Stimulated activated CD4-positive, alpha-beta T cell treated with anti-CD3 and anti-CD28 coated beads, Interleukin-12 subunit alpha, Interleukin-12 subunit beta, amount 100 ng/mL, for 24 hours (primary cell): ENCODE data around the gene GALNT17.

Experiments used
- DNase-seq, 2 experiments: peaks; one replicate each; pipeline ENCODE4 v3.0.0-alpha.2; 2020; ENCODE audit warnings: low read depth in 2 of 2

GALNT17 gene

GRCh38 chr7:71459132-71459531, 327.2 kb downstream of the GALNT17 start:
- DNase-seq, result no peak

GRCh38 chr7:71461572-71461971, 329.6 kb downstream of the GALNT17 start:
- no peak for DNase-seq

- DNase-seq, result no peak
Observed at GRCh38 chr7:71465741-71466189, 333.8 kb downstream of the GALNT17 start.

- DNase-seq, result no peak
Observed at GRCh38 chr7:71466448-71467145, 334.7 kb downstream of the GALNT17 start.

- DNase-seq, result no peak
Observed at GRCh38 chr7:71470326-71470725, 338.4 kb downstream of the GALNT17 start.

GRCh38 chr7:71470830-71471229, 338.9 kb downstream of the GALNT17 start:
- DNase-seq, result no peak

- DNase-seq, result no peak
Observed at GRCh38 chr7:71472962-71473361, 341.0 kb downstream of the GALNT17 start.

GRCh38 chr7:71473366-71473967, 341.5 kb downstream of the GALNT17 start:
- DNase-seq, result no peak

- DNase-seq, result no peak
Observed at GRCh38 chr7:71477441-71477840, 345.5 kb downstream of the GALNT17 start.

GRCh38 chr7:71479231-71479630, 347.3 kb downstream of the GALNT17 start:
- no peak for DNase-seq

- no peak for DNase-seq
Observed at GRCh38 chr7:71480791-71481190, 348.8 kb downstream of the GALNT17 start.

GRCh38 chr7:71482284-71482683, 350.3 kb downstream of the GALNT17 start:
- no peak for DNase-seq

GRCh38 chr7:71484380-71484779, 352.4 kb downstream of the GALNT17 start:
- no peak for DNase-seq

- no peak for DNase-seq
Observed at GRCh38 chr7:71485586-71485985, 353.6 kb downstream of the GALNT17 start.

- no peak for DNase-seq
Observed at GRCh38 chr7:71486414-71486813, 354.5 kb downstream of the GALNT17 start.

- no peak for DNase-seq
Observed at GRCh38 chr7:71486856-71487628, 355.1 kb downstream of the GALNT17 start.

- no peak for DNase-seq
Observed at GRCh38 chr7:71488308-71488707, 356.4 kb downstream of the GALNT17 start.

- no peak for DNase-seq
Observed at GRCh38 chr7:71491336-71491735, 359.4 kb downstream of the GALNT17 start.

- no peak for DNase-seq
Observed at GRCh38 chr7:71495828-71496227, 363.9 kb downstream of the GALNT17 start.

- DNase-seq, result no peak
Observed at GRCh38 chr7:71497256-71497946, 365.5 kb downstream of the GALNT17 start.

- no peak for DNase-seq
Observed at GRCh38 chr7:71498381-71498780, 366.4 kb downstream of the GALNT17 start.
